K562 (cell line): ENCODE measurements around the gene PRPF38A. TPM values are rescaled to one million over a fixed set of nuclear protein-coding genes. Genes with fewer than 3 reads are reported as not detected.

Experiments used
- CEBPG ChIP-seq, 3 experiments: fragments of 200-800 bp in 1 of 3; sonication (Bioruptor generic) in 1 of 3; sonication (generic) in 1 of 3; formaldehyde crosslinking in 1 of 3; IDR thresholded peaks in 2 of 3; conservative IDR thresholded peaks in 1 of 3; 2 replicates each; pipeline versions ENCODE4 v1.6.1 to v1.8.0; 2016 to 2022; ENCODE audit warnings: missing compliant biosample characterization in 2 of 3, missing genetic modification characterization in 2 of 3, mild to moderate bottlenecking in 1 of 3, missing genetic modification reagents in 1 of 3
- DMBX1 ChIP-seq: fragments of 250-450 bp; sonication (Bioruptor Pico); IDR thresholded peaks from 2 replicates; pipeline ENCODE4 v1.8.0; 2022; ENCODE audit warnings: inconsistent platforms, mild to moderate bottlenecking, moderate library complexity, borderline replicate concordance
- ETV6 ChIP-seq, 3 experiments: fragments of 150-350 bp in 1 of 3; sonication (generic) in 1 of 3; formaldehyde crosslinking in 1 of 3; IDR thresholded peaks; 2 replicates each; pipeline versions ENCODE4 v1.6.1 to v1.8.0; 2014 to 2022; ENCODE audit warnings: borderline replicate concordance in 2 of 3, low read depth in 2 of 3, antibody characterized with exemption in 1 of 3, low read length in 1 of 3, mild to moderate bottlenecking in 1 of 3, missing genetic modification reagents in 1 of 3
- KLF1 ChIP-seq: fragments of 450-650 bp; IDR thresholded peaks from 2 replicates; pipeline ENCODE4 v1.6.1; 2016; ENCODE audit warnings: missing genetic modification characterization, missing compliant biosample characterization
- MEF2A ChIP-seq: IDR thresholded peaks from 2 replicates; pipeline ENCODE4 v1.6.1; 2011; ENCODE audit warnings: low read depth, mild to moderate bottlenecking, low read length, moderate library complexity; ENCODE audit not compliant: control insufficient read depth
- NONO ChIP-seq, 2 experiments: fragments of 200-400 bp in 1 of 2; fragments of 450-650 bp in 1 of 2; formaldehyde crosslinking in 1 of 2; IDR thresholded peaks; 2 replicates each; pipeline ENCODE4 v1.6.1; 2017; ENCODE audit warnings: low read depth in 2 of 2, mild to moderate bottlenecking in 2 of 2, moderate library complexity in 2 of 2, low read length in 1 of 2
- PHF21A ChIP-seq: fragments of 450-650 bp; IDR thresholded peaks from 2 replicates; pipeline ENCODE4 v1.6.1; 2017; ENCODE audit warnings: low read depth, borderline replicate concordance
- PTTG1 ChIP-seq: fragments of 450-650 bp; IDR thresholded peaks from 2 replicates; pipeline ENCODE4 v1.6.1; 2016; ENCODE audit warnings: low read depth, mild to moderate bottlenecking, missing genetic modification characterization, missing compliant biosample characterization
- SAP30 ChIP-seq: fragments of 200-600 bp; sonication (generic); IDR thresholded peaks from 2 replicates; pipeline ENCODE4 v1.6.1; 2012; ENCODE audit warnings: borderline replicate concordance, low read depth, mild to moderate bottlenecking, moderate library complexity, low read length, control low read depth, inconsistent platforms; ENCODE audit not compliant: insufficient read depth, poor library complexity, severe bottlenecking
- SMARCC2 ChIP-seq: fragments of 450-650 bp; IDR thresholded peaks from 2 replicates; pipeline ENCODE4 v1.6.1; 2017; ENCODE audit warnings: antibody characterized with exemption, moderate library complexity, mild to moderate bottlenecking, low read depth
- TSC22D4 ChIP-seq: fragments of 450-650 bp; IDR thresholded peaks from 2 replicates; pipeline ENCODE4 v1.6.1; 2016; ENCODE audit warnings: missing genetic modification characterization, missing biosample characterization, control low read depth
- ZFP1 ChIP-seq: fragments of 450-650 bp; formaldehyde crosslinking; IDR thresholded peaks from 2 replicates; pipeline ENCODE4 v1.4.0; 2020; ENCODE audit warnings: mild to moderate bottlenecking, mixed read lengths
- ZKSCAN1 ChIP-seq: fragments of 150-350 bp; IDR thresholded peaks from 2 replicates; pipeline ENCODE4 v1.6.1; 2016; ENCODE audit warnings: low read depth, low read length
- ZNF124 ChIP-seq: sonication (generic); formaldehyde crosslinking; IDR thresholded peaks from 2 replicates; pipeline ENCODE4 v1.8.1; 2022; ENCODE audit warnings: missing genetic modification reagents
- ZNF699 ChIP-seq: fragments of 250-450 bp; sonication (Bioruptor Pico); IDR thresholded peaks from 2 replicates; pipeline ENCODE4 v1.8.0; 2021; ENCODE audit warnings: mild to moderate bottlenecking, moderate library complexity; ENCODE audit not compliant: insufficient replicate concordance
- polyA plus RNA-seq, 8 experiments: library from polyadenylated mRNA; depleted of rRNA in 4 of 8; stranded (reverse) in 5 of 8; unstranded in 3 of 8; fragments of >200 nt; fragmentation: Nextera tagmentation in 2 of 8; fragmentation: Illumina TruSeq in 1 of 8; extraction: Ambion mirVana in 2 of 8; extraction: Trizol in 1 of 8; gene quantifications; 2 replicates each; pipeline versions ENCODE4 v1.2.1 to v1.2.3, GENCODE V29; 2011 to 2014; ENCODE audit warnings: inconsistent platforms in 1 of 8, missing spikeins in 1 of 8
- total RNA-seq, 7 experiments: library from RNA; depleted of rRNA in 6 of 7; stranded (reverse); fragments of >200 nt in 6 of 7; fragmentation: Illumina TruSeq in 2 of 7; extraction: Trizol in 2 of 7; gene quantifications; 2 replicates each; pipeline versions ENCODE4 v1.2.1 to v1.2.3, GENCODE V29; 2011 to 2021; ENCODE audit warnings: low replicate concordance in 1 of 7
- TF ChIP-seq, protein P1 (sequence below): sonication (generic); formaldehyde crosslinking; IDR thresholded peaks from 2 replicates; pipeline ENCODE4 v1.8.0; 2022; ENCODE audit warnings: missing genetic modification reagents, mild to moderate bottlenecking, moderate library complexity, borderline replicate concordance
- TF ChIP-seq, protein P2 (sequence below): fragments of 450-650 bp; IDR thresholded peaks from 2 replicates; pipeline ENCODE4 v1.6.1; 2017; ENCODE audit warnings: antibody characterized with exemption
- TF ChIP-seq, protein P3 (sequence below), 2 experiments: fragments of 450-650 bp in 1 of 2; sonication (generic) in 1 of 2; formaldehyde crosslinking; conservative IDR thresholded peaks; 2 replicates each; pipeline versions ENCODE4 v1.4.0 to v1.8.1; 2020 to 2022; ENCODE audit warnings: mild to moderate bottlenecking in 1 of 2, missing genetic modification reagents in 1 of 2
- TF ChIP-seq, protein P4 (sequence below): fragments of 450-650 bp; IDR thresholded peaks from 2 replicates; pipeline ENCODE4 v1.6.1; 2018; ENCODE audit warnings: mild to moderate bottlenecking, low read depth; ENCODE audit not compliant: partially characterized antibody
- TF ChIP-seq, protein P5 (sequence below): fragments of 250-450 bp; sonication (Bioruptor Pico); IDR thresholded peaks from 2 replicates; pipeline ENCODE4 v1.8.0; 2021; ENCODE audit warnings: borderline replicate concordance, mild to moderate bottlenecking, moderate library complexity; ENCODE audit not compliant: poor library complexity, severe bottlenecking

Gene PRPF38A
- total and polyA plus RNA-seq, 9 of the 15 experiments (the other 6 are each of a cell fraction or from before 2014, with no cell fraction given), result 53.6 to 198 (median 89.2) TPM

DNA sequence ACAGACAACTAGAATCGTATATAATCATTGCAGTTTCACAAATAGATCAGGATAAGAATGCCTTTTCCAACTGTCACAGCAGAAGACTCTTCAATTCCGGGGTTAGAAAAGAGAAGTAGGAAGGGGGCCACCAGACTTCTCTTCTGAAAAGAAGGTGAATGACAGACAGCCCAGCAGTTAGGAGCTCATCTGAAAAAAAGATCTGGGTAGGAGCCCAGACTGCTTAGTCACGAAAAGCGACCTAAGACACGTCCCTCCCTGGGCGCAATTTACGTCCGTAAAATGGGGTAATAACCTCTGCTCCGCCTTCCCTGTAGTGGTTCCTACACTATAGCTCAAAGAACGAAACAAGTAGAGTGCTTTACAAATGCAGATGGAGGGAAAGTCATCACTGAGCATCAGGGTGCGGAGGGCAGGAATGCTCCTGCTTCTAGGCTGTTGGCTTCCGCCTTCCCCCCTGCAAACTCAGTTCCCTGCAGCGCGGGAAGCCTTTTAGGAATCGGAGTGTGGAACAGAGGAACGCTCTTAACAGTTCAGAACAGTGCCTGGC lies 761 bp upstream of the PRPF38A start (continued):
- no peak for TF ChIP-seq ZNF699 (CRISPR knock-in tag)
- no peak for TF ChIP-seq PTTG1 (tag)
- TF ChIP-seq, protein P1, sequence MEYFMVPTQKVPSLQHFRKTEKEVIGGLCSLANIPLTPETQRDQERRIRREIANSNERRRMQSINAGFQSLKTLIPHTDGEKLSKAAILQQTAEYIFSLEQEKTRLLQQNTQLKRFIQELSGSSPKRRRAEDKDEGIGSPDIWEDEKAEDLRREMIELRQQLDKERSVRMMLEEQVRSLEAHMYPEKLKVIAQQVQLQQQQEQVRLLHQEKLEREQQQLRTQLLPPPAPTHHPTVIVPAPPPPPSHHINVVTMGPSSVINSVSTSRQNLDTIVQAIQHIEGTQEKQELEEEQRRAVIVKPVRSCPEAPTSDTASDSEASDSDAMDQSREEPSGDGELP, result no peak
- TF ChIP-seq PHF21A, result no peak
- TF ChIP-seq ZNF124, result no peak
- no peak for TF ChIP-seq KLF1
- no peak for TF ChIP-seq ETV6 (IDR thresholded peaks at IDR 0.05; ENCODE audit: borderline replicate concordance in 1 of 2, low read depth in 2 of 2, low read length in 1 of 2)
- TF ChIP-seq ETV6 (CRISPR knock-in tag; IDR thresholded peaks at IDR 0.05; ENCODE audit: borderline replicate concordance), result no peak
- TF ChIP-seq, protein P2, sequence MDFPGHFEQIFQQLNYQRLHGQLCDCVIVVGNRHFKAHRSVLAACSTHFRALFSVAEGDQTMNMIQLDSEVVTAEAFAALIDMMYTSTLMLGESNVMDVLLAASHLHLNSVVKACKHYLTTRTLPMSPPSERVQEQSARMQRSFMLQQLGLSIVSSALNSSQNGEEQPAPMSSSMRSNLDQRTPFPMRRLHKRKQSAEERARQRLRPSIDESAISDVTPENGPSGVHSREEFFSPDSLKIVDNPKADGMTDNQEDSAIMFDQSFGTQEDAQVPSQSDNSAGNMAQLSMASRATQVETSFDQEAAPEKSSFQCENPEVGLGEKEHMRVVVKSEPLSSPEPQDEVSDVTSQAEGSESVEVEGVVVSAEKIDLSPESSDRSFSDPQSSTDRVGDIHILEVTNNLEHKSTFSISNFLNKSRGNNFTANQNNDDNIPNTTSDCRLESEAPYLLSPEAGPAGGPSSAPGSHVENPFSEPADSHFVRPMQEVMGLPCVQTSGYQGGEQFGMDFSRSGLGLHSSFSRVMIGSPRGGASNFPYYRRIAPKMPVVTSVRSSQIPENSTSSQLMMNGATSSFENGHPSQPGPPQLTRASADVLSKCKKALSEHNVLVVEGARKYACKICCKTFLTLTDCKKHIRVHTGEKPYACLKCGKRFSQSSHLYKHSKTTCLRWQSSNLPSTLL, result no peak
- no peak for TF ChIP-seq ZFP1 (CRISPR knock-in tag)
- TF ChIP-seq CEBPG (CRISPR knock-in tag; IDR thresholded peaks at IDR 0.05), result no peak
- no peak for TF ChIP-seq CEBPG (tag; conservative IDR thresholded peaks at IDR 0.05 in 1 of 2, IDR thresholded peaks at IDR 0.05 in 1 of 2)
- TF ChIP-seq ZKSCAN1, result no peak
- no peak for TF ChIP-seq SAP30
- TF ChIP-seq, protein P3, sequence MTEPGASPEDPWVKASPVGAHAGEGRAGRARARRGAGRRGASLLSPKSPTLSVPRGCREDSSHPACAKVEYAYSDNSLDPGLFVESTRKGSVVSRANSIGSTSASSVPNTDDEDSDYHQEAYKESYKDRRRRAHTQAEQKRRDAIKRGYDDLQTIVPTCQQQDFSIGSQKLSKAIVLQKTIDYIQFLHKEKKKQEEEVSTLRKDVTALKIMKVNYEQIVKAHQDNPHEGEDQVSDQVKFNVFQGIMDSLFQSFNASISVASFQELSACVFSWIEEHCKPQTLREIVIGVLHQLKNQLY (CRISPR knock-in tag; conservative IDR thresholded peaks at IDR 0.05), result no peak
- no peak for TF ChIP-seq SMARCC2
- TF ChIP-seq, protein P4, sequence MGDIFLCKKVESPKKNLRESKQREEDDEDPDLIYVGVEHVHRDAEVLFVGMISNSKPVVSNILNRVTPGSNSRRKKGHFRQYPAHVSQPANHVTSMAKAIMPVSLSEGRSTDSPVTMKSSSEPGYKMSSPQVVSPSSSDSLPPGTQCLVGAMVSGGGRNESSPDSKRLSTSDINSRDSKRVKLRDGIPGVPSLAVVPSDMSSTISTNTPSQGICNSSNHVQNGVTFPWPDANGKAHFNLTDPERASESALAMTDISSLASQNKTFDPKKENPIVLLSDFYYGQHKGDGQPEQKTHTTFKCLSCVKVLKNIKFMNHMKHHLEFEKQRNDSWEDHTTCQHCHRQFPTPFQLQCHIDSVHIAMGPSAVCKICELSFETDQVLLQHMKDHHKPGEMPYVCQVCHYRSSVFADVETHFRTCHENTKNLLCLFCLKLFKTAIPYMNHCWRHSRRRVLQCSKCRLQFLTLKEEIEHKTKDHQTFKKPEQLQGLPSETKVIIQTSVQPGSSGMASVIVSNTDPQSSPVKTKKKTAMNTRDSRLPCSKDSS, result no peak
- TF ChIP-seq, protein P5, sequence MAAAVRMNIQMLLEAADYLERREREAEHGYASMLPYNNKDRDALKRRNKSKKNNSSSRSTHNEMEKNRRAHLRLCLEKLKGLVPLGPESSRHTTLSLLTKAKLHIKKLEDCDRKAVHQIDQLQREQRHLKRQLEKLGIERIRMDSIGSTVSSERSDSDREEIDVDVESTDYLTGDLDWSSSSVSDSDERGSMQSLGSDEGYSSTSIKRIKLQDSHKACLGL (CRISPR knock-in tag), result no peak
- 0 out of 4 replicates have a peak, but pooled peaks of 1 of the 2 experiments have one; percentile 66 for TF ChIP-seq NONO (IDR thresholded peaks at IDR 0.05; ENCODE audit: low read depth in 2 of 2, low read length in 1 of 2)
- TF ChIP-seq TSC22D4, result no peak
- TF ChIP-seq MEF2A, result no peak
- no peak for TF ChIP-seq DMBX1 (CRISPR knock-in tag)
